Naive thymus-derived CD4-positive, alpha-beta T cell (primary cell): ENCODE measurements around the gene MGAT4A. TPM values are rescaled to one million over a fixed set of nuclear protein-coding genes. Genes with fewer than 3 reads are reported as not detected.

ENCODE experiments used
- polyA plus RNA-seq, 2 donors: library from polyadenylated mRNA; unstranded; fragments of 300-500 nt; fragmentation: Illumina TruSeq; gene quantifications; one replicate each; pipeline ENCODE4 v1.2.3, GENCODE V29; 2021
- total RNA-seq, 6 experiments: library from RNA in 5 of 6; stranded (reverse) in 5 of 6; gene quantifications; 1 replicate in 5 of 6; 2 replicates in 1 of 6; pipeline ENCODE4 v1.2.3 and lab custom pipeline; 2021 to 2026

Gene MGAT4A
- total and polyA plus RNA-seq, 7 experiments from 2014 or later: 125 to 349 (median 262) TPM

Other genes with a start within 250 kb of the MGAT4A start
- 10 to 100 TPM; 23.8 to 55.2 (median 29.2) TPM for gene COA5, start 122.6 kb downstream of the MGAT4A start, total RNA-seq
- gene COA5, start 122.6 kb downstream of the MGAT4A start, polyA plus RNA-seq: 10 to 100 TPM; 25.5 to 36.3 TPM
- 10 to 100 TPM; 22.2 to 41.3 (median 29.9) TPM for gene UNC50, start 122.5 kb downstream of the MGAT4A start, total RNA-seq
- 10 to 100 TPM; 59.2 to 63.2 TPM for gene UNC50, start 122.5 kb downstream of the MGAT4A start, polyA plus RNA-seq
- gene CRACDL, start 205.1 kb upstream of the MGAT4A start, total RNA-seq: 1 to 10 TPM in 2 of 5 experiments, under 1 TPM in 3; 0.46 to 1.9 (median 0.79) TPM
- under 1 TPM; 0.45 to 0.51 TPM for gene CRACDL, start 205.1 kb upstream of the MGAT4A start, polyA plus RNA-seq